ENCODE results near the gene FOXP4. TPM values are rescaled to one million over a fixed set of nuclear protein-coding genes. Genes with fewer than 3 reads are reported as not detected.
A peak's percentile ranks its signal among the peaks of the same experiment; 100 is the strongest.

Gene FOXP4
- total RNA-seq, 1 donor from 2014 or later: 21.6 TPM

DNA sequence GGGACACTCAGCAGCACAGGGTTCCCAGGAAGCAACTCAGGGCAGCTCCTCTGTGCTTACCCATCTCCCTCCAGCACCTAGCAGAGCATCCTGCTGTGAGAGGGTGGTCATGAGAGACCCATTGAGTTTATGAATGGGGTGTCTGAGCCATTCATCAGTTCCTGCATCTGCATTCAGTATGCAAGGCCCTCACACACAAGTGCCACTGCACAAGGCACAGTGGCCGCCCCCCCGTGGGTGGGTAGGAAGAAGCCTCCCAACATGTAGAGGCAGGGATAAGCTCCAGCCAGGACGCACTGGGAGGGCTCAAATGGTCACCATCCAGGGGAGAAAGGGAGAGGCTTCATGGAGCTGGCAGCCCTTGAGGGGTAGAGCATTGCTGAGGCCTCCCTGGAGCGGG lies 43.0 kb downstream of the FOXP4 start:
- Mint-ChIP-seq H3K4me3 (no peak overlapping the region), H3K9me3 (no peaks in the 10 kb centered on the region), H3K27me3 (ENCODE audit: insufficient read depth) (no peaks in the 10 kb centered on the region), H3K4me1 (ENCODE audit: low read depth) (no peaks in the 10 kb centered on the region), H3K27ac (no peak overlapping the region), H3K36me3 (ENCODE audit: low read depth) (peaks cover 5% of the 10 kb centered on the region)
- intact Hi-C loops (cut with micrococcal nuclease): no loop called here
- no peak for DNase-seq (ENCODE audit: low spot score)

DNA sequence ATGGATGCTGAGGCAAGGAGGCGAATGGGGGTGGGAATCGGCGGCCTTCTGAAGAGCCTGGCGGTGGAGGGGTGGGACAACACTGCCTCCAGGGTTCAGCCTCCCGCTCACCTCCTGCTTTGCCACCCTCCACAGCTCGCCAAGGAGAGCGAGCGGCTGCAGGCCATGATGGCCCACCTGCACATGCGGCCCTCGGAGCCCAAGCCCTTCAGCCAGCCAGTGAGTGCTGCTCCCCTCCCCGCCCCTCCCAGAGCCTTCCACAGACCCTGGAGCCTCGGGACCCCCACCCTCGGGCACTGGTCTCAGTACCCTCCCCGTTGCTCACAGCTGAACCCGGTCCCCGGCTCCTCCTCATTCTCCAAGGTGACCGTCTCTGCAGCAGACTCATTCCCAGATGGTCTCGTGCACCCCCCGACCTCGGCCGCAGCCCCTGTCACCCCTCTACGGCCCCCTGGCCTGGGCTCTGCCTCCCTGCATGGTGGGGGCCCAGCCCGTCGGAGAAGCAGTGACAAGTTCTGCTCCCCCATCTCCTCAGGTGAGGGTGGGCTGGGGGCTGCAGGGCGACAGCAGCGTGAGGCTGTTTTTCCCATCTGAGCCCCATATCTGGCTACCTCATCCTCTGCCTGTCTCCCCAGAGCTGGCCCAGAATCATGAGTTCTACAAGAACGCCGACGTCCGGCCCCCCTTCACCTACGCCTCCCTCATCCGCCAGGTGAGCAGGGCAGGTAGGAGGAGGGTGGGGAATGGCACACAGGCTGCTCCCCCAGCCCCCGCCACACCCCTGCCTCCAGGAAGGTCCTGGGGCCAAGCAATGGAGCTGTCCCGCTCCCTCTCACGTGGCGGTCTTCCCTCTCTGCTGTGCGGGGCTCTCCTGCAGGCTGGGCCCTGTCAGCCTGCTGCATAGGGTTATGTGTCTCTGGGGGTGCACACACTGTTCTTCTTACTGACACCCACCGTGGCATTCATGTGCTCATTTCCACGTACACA lies 43.7 kb downstream of the FOXP4 start:
- no peak for DNase-seq (ENCODE audit: low spot score)
- H3K9me3 Mint-ChIP-seq: no peaks in the 10 kb centered on the region
- no peak overlapping the region for H3K4me3 Mint-ChIP-seq
- intact Hi-C loops (cut with micrococcal nuclease): loop anchor here (5.0 kb wide), 1 partner anchor 43 kb away; the partner anchor contains the start of gene FOXP4
- H3K27ac Mint-ChIP-seq: no peak overlapping the region
- H3K27me3 Mint-ChIP-seq (ENCODE audit: insufficient read depth): no peaks in the 10 kb centered on the region
- H3K4me1 Mint-ChIP-seq (ENCODE audit: low read depth): no peaks in the 10 kb centered on the region
- peaks cover 5% of the 10 kb centered on the region for H3K36me3 Mint-ChIP-seq (ENCODE audit: low read depth)

DNA sequence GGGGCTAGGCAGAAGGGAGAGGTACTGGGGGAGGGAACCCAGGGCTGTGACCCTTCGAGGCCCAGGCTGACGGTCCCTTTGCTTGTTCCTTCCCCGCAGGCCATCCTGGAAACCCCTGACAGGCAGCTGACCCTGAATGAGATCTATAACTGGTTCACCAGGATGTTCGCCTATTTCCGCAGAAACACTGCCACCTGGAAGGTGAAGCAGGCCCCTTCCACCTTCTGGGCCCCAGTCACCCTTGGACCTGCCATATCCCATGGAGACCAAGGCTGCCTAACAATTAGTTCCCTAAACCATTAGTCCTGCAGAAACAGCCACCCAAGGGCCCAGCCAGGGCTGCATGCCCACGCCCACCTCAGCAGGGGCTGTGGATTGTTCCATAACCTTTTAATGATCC lies 44.9 kb downstream of the FOXP4 start:
- no peak for DNase-seq (ENCODE audit: low spot score)
- intact Hi-C loops (cut with micrococcal nuclease): loop anchor here (5.0 kb wide), 1 partner anchor 44 kb away; the partner anchor contains the start of gene FOXP4
- Mint-ChIP-seq H3K27ac (no peak overlapping the region), H3K36me3 (ENCODE audit: low read depth) (peaks cover 5% of the 10 kb centered on the region), H3K9me3 (no peaks in the 10 kb centered on the region), H3K4me3 (no peak overlapping the region), H3K27me3 (ENCODE audit: insufficient read depth) (no peaks in the 10 kb centered on the region), H3K4me1 (ENCODE audit: low read depth) (no peaks in the 10 kb centered on the region)

DNA sequence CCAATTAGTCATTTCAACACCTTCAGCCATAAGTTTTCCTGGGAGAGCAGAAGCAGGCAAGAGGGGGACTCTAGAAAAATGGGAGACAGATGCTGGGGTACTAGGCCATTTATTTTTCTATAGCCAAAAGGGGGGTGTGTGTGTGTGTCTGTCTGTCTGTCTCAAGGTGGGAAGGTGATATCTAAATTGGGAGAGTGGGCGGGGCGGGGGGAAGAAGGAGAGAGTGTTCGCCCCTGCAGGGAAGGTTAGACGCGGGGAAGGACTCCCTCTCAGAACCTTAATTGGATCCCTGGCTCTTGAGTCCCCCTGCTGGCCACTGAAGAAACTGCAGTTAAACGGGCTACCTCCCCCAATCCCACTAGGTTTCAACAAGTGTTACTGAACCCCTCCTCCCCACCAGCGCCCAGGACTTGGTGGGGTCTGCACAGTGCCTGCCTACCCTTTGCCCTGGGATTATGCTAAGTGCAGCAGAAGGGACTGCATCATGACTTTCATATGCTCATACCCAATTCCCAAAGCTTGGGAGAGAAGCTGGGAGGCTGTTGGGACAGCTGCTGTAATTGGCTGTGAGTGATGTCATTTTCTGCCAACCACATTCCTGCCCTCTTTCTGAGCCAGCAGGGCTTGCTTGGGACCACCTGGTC lies 45.8 kb downstream of the FOXP4 start:
- peak; percentile 60 for DNase-seq (ENCODE audit: low spot score)
- Mint-ChIP-seq H3K9me3 (no peaks in the 10 kb centered on the region), H3K27ac (no peak overlapping the region), H3K4me1 (ENCODE audit: low read depth) (no peaks in the 10 kb centered on the region), H3K4me3 (no peak overlapping the region), H3K36me3 (ENCODE audit: low read depth) (peaks cover 5% of the 10 kb centered on the region), H3K27me3 (ENCODE audit: insufficient read depth) (no peaks in the 10 kb centered on the region)
- intact Hi-C loops (cut with micrococcal nuclease): loop anchor here (1.0 to 5.0 kb wide), 5 partner anchors 45 to 223 kb away; partner anchors contain the start of gene FOXP4

DNA sequence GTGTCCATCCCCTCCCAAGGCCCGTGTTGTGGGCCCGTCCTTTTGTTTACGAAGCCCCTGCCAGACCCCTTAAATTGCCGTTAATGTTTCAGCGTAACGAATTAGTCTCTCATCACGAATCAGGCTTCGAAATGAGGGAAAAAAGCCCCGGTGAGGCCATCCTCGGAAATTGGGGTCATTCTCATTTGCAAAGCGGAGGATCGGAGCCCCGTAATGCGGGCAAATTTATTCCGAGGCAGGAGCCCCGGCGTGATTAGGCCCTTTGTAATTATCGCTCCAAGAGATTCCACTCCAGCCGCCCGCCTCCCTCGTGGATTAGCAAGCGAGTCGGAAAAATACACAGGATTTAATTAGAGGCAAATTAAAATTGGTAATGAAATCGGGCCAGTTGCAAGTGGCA lies 47.2 kb downstream of the FOXP4 start:
- H3K27me3 Mint-ChIP-seq (ENCODE audit: insufficient read depth): no peaks in the 10 kb centered on the region
- no peaks in the 10 kb centered on the region for H3K4me1 Mint-ChIP-seq (ENCODE audit: low read depth)
- peaks cover 5% of the 10 kb centered on the region for H3K36me3 Mint-ChIP-seq (ENCODE audit: low read depth)
- H3K27ac Mint-ChIP-seq: no peak overlapping the region
- no peak for DNase-seq (ENCODE audit: low spot score)
- H3K9me3 Mint-ChIP-seq: no peaks in the 10 kb centered on the region
- intact Hi-C loops (cut with micrococcal nuclease): loop anchor here (2.0 to 5.0 kb wide), 2 partner anchors 46 to 91 kb away; partner anchors contain the start of gene FOXP4
- H3K4me3 Mint-ChIP-seq: no peak overlapping the region

DNA sequence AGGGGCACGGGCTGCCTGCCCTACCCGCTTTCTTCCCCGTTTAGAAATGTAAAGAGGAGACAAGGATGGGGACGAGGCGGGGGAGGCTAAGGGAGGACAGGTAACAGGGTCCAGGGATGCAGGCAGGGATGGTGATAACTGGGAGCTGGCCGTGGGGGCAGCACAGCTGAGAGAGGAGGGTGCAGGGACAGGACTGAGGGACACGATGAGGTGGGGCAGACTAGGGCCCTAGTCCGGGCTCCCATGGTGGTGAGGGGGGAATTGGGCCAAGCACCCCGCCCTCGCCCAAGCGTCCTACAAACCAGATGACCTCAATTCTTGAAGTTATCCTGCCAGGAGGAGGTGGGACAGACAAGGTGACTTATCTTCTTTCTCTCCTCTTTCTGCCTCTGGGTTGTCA lies 47.7 kb downstream of the FOXP4 start:
- intact Hi-C loops (cut with micrococcal nuclease): loop anchor here (2.0 to 5.0 kb wide), 2 partner anchors 47 to 91 kb away; partner anchors contain the start of gene FOXP4
- H3K9me3 Mint-ChIP-seq: no peaks in the 10 kb centered on the region
- no peaks in the 10 kb centered on the region for H3K4me1 Mint-ChIP-seq (ENCODE audit: low read depth)
- H3K4me3 Mint-ChIP-seq: no peak overlapping the region
- DNase-seq (ENCODE audit: low spot score): no peak
- no peaks in the 10 kb centered on the region for H3K27me3 Mint-ChIP-seq (ENCODE audit: insufficient read depth)
- H3K27ac Mint-ChIP-seq: no peak overlapping the region
- H3K36me3 Mint-ChIP-seq (ENCODE audit: low read depth): peaks cover 5% of the 10 kb centered on the region

DNA sequence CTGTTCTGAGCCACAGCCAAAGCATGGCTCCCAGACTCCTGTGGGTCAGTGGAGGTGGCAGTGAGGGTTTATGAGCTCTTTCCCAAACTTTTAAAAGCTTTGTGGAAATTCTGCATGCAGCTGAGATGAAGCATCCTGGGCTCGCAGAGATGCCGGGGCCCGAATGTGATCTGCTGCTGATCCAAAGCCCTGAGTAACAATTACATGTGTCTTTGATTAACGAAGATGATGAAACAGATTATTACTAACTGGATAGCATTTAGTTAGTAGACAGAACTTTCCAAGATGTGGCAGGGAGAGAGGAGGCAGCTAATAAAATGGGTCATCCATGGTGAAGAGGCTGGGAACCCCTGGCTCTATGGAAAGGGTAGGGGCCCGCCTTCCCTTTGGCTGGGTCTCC lies 48.1 kb downstream of the FOXP4 start:
- H3K27ac Mint-ChIP-seq: no peak overlapping the region
- H3K4me3 Mint-ChIP-seq: no peak overlapping the region
- H3K4me1 Mint-ChIP-seq (ENCODE audit: low read depth): no peaks in the 10 kb centered on the region
- peaks cover 5% of the 10 kb centered on the region for H3K36me3 Mint-ChIP-seq (ENCODE audit: low read depth)
- intact Hi-C loops (cut with micrococcal nuclease): loop anchor here (5.0 kb wide), 1 partner anchor 47 kb away; the partner anchor contains the start of gene FOXP4
- no peaks in the 10 kb centered on the region for H3K9me3 Mint-ChIP-seq
- no peaks in the 10 kb centered on the region for H3K27me3 Mint-ChIP-seq (ENCODE audit: insufficient read depth)
- DNase-seq (ENCODE audit: low spot score): no peak

DNA sequence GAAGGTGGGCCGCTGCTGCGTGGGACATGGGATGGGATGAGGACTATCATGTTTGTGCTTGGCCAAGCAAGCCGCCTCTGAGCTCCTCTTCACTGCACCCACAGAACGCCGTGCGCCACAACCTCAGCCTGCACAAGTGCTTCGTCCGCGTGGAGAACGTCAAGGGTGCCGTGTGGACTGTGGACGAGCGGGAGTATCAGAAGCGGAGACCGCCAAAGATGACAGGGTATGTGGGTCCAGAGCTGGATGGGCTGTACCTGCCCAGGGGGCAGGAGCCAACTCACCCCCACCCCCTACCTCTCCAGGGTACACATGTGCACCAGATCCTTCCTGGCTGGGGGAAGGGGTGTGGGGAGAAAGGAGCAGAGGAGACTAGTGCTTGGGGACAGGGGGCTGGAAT lies 48.6 kb downstream of the FOXP4 start:
- no peaks in the 10 kb centered on the region for H3K9me3 Mint-ChIP-seq
- H3K4me1 Mint-ChIP-seq (ENCODE audit: low read depth): no peaks in the 10 kb centered on the region
- no peak overlapping the region for H3K27ac Mint-ChIP-seq
- intact Hi-C loops (cut with micrococcal nuclease): loop anchor here (5.0 kb wide), 1 partner anchor 47 kb away; the partner anchor contains the start of gene FOXP4
- H3K36me3 Mint-ChIP-seq (ENCODE audit: low read depth): peaks cover 5% of the 10 kb centered on the region
- H3K27me3 Mint-ChIP-seq (ENCODE audit: insufficient read depth): no peaks in the 10 kb centered on the region
- H3K4me3 Mint-ChIP-seq: no peak overlapping the region
- DNase-seq (ENCODE audit: low spot score): no peak

DNA sequence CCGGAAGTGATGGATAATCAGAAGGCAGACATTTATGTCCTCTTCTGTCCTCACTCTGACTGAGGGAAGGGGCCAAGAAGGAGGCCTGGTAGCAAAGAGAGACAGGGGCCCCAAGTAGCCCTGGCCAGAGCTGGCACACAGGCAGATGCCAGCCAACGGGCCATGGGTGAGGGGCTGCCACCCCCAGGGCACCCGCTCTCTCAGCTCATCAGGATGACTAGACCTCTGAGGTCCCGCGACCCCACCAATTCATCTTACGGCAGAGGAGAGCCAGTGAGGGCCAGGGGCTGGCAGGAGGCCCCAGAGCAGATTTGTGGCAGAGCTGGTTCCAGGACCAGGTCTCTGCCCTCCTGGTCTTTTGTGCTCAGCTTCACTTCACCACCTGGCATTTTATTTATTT lies 49.0 kb downstream of the FOXP4 start:
- no peaks in the 10 kb centered on the region for H3K27me3 Mint-ChIP-seq (ENCODE audit: insufficient read depth)
- peaks cover 5% of the 10 kb centered on the region for H3K36me3 Mint-ChIP-seq (ENCODE audit: low read depth)
- intact Hi-C loops (cut with micrococcal nuclease): no loop called here
- no peak for DNase-seq (ENCODE audit: low spot score)
- H3K4me3 Mint-ChIP-seq: no peak overlapping the region
- H3K9me3 Mint-ChIP-seq: no peaks in the 10 kb centered on the region
- no peak overlapping the region for H3K27ac Mint-ChIP-seq
- H3K4me1 Mint-ChIP-seq (ENCODE audit: low read depth): no peaks in the 10 kb centered on the region

DNA sequence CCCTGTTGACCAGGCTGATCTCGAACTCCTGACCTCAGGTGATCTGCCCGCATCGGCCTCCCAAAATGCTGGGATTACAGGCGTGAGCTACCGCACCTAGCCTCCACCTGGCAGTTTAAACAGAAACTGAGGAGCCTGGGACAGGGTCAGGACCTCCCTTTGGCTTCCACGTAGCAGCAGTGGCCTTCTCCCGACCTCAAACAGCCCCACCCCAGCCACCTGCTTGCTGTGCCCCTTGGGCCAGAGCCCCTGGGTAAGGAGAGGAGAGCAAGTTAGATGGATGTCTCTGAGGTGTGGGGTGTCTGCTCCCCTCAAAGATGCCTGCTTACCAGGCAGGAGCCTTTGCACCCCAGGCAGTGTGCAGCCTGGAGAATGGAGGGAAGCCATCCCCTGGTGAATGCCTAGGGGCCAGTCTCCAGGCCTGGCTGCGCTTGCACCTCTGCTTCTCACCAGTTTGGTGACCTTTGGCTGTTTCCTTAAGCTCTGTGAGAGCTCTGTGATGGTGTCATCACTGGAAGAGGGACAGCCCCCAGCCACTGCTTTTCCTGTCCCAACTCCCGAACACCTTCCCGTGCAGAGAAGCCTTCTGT lies 50.0 kb downstream of the FOXP4 start:
- intact Hi-C loops (cut with micrococcal nuclease): no loop called here
- DNase-seq (ENCODE audit: low spot score): no peak
- Mint-ChIP-seq H3K27ac (no peak overlapping the region), H3K9me3 (no peaks in the 10 kb centered on the region), H3K27me3 (ENCODE audit: insufficient read depth) (no peaks in the 10 kb centered on the region), H3K4me1 (ENCODE audit: low read depth) (no peaks in the 10 kb centered on the region), H3K4me3 (no peak overlapping the region), H3K36me3 (ENCODE audit: low read depth) (no peaks in the 10 kb centered on the region)

DNA sequence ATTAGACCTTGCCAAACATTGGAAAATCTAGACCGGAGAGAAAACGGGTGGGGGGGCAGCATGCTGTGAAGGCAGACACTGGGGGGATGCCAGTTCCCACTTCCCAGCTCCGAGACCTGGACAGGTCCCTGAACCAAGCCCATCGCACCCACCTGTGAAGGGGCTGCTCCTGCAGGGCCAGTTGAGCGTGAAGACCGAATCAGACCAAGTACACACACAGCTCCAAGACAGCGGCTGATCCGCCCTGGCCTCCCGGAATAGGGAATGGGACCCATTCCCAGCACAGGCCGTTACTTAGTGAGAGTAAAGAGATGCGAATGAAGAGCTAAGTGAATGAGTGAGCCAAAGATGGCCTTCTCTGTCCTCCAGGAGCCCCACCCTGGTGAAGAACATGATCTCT lies 50.6 kb downstream of the FOXP4 start:
- Mint-ChIP-seq H3K4me1 (ENCODE audit: low read depth) (no peaks in the 10 kb centered on the region), H3K27me3 (ENCODE audit: insufficient read depth) (no peaks in the 10 kb centered on the region), H3K4me3 (no peak overlapping the region), H3K27ac (no peak overlapping the region), H3K36me3 (ENCODE audit: low read depth) (no peaks in the 10 kb centered on the region), H3K9me3 (no peaks in the 10 kb centered on the region)
- intact Hi-C loops (cut with micrococcal nuclease): no loop called here
- DNase-seq (ENCODE audit: low spot score): no peak

DNA sequence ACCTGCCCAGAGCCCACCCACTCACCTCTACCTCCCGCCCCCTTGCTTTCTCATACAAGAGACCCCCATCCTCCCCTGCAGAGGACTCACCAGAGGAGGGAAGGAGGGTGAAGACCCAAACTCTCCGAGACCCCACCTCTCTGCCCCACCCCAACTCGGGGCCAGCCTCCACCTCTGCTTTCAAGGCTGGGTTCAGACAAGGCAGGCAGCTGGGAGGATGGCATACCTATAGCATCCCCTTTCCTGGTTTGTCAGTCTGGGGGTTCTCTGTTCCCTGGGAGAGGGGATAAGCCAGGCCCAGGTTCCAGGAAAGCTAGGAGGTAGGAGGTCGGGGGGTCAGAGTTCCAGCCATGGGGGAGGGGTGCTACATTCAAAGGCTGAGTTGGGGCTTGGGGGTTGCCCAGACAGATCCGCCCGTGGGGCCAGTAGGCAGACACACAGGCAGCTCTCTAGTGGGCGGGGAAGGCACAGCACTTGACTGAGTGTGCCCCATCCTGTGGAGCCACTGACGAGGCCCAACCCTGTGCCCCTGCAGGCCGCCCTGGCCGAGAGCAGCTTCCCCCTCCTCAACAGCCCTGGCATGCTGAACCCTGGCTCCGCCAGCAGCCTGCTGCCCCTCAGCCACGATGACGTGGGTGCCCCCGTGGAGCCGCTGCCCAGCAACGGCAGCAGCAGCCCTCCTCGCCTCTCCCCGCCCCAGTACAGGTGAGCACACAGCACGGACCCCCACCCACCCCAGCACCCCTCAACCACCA lies 51.2 kb downstream of the FOXP4 start:
- no peaks in the 10 kb centered on the region for H3K4me1 Mint-ChIP-seq (ENCODE audit: low read depth)
- DNase-seq (ENCODE audit: low spot score): no peak
- H3K36me3 Mint-ChIP-seq (ENCODE audit: low read depth): no peaks in the 10 kb centered on the region
- H3K27ac Mint-ChIP-seq: no peak overlapping the region
- intact Hi-C loops (cut with micrococcal nuclease): no loop called here
- H3K9me3 Mint-ChIP-seq: no peaks in the 10 kb centered on the region
- no peak overlapping the region for H3K4me3 Mint-ChIP-seq
- H3K27me3 Mint-ChIP-seq (ENCODE audit: insufficient read depth): no peaks in the 10 kb centered on the region

Measured in activated T-helper 1 cell treated with anti-CD3 and anti-CD28 coated beads, Interleukin-12 subunit alpha, Interleukin-12 subunit beta, Interleukin-2, Interleukin-4 antibody, amounts not matched to agents 30 ng/mL and 10 ng/mL and 1 ng/mL, durations not matched to agents 14 hours and 24 hours and 36 hours (primary cell).